Measurements from ENCODE around the gene SSTR1.
"Not testable (repeated sequence)": the region's sequence is repeated elsewhere in the genome, so short reads cannot be mapped to it uniquely, and the experiment has no call there.

SSTR1 gene, protein sequence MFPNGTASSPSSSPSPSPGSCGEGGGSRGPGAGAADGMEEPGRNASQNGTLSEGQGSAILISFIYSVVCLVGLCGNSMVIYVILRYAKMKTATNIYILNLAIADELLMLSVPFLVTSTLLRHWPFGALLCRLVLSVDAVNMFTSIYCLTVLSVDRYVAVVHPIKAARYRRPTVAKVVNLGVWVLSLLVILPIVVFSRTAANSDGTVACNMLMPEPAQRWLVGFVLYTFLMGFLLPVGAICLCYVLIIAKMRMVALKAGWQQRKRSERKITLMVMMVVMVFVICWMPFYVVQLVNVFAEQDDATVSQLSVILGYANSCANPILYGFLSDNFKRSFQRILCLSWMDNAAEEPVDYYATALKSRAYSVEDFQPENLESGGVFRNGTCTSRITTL

DNA sequence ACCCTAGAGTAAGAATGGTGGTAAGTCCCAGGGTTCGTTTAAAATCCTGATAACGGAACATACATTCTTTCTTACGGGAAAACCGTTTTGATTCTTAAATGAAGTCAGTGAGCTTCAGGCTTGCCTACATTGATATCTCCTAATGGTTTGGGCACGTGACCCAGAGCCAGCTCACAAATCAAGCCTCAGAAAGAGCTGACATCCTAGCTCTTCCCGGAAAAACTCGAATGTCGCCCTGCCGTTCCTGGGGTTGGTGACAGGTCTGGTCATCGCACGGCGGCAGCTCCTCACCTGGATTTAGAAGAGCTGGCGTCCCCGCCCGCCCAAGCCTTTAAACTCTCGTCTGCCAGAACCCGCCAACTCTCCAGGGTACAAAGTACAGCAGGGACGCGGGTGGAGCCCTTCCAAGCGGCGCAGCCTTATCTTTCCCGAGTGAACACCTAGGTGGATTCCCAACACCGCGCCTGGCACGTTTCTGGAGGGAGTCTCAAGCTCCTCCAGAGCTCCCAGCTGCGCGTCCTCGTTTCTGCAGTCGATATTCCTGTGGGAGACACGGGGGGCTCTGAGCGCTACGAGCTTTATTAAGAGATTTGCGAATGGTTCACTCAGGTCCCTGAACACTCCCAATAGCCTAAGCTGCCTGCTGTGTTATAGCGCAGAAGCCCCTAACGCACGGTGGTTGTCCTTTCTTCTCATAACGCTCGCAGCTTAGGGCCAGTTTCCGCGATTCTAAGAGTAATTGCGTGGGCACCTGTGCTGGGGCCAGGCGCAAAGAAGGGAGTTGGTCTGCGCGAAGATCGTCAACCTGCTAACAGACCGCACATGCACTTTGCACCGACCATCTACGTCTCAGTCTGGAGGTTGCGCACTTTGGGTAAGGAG, at the start of gene SSTR1:
TSS of gene SSTR1 (plus strand) at position 169 of the 882 bp plus-strand sequence. CDS start 1,486 bp downstream, outside the sequence.
- FAIRE-seq, result no peak

DNA sequence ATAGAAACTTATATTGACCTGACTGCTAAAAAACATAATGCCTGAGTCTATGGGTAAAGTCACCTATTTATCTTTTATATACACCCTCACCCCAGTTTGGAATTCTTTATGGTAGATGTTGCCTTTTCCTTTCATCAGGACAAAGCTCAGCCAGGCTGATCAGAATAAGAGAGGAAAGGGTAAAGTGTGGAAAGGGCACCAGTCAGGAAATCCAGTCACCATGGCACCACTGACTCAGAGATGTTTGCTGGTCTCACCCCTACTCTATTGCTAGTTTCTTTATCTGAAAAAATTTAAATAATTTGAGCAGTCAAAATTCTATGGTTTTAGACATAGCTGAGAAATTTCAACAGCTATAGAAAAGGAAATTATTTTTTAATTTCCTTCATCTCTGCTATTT, 49.2 kb upstream of the SSTR1 start:
- FAIRE-seq, result no peak

DNA sequence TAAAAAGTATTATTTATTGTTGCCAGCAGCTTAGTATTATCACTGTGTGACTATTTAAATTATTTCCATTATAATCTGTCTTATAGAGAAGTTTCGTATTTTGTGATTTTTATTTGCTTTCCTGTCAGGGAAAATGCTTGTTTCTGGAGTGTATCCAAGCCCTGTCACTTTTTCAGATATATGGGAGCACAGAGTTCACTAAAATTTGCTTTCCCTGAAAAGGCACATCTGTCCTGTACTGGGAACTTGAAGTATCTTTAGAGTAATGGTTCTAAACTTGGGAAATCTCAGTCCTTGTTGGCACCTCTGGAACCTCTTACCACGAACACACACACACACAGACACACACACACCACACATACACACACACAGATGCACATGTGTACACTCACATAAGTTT, 39.3 kb upstream of the SSTR1 start:
- FAIRE-seq, result no peak

DNA sequence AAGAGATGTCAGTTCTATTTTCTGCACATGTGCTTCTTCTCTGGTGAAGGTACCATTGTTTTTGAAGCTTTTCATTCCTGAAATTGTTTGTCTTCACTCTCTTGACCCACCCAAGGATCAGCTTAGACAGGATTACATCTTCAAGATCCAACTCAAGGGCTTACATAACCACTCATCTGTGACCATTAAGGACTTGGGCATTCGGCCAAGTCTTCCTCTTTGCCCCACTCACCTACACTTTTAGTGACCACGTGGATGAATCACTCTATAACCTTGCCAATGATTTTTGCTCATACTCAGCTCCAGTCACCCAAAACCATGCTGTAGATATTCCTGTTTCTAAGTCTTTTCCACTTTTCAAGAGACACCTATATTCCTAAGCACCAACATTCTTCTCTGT, 36.5 kb upstream of the SSTR1 start:
- no peak for FAIRE-seq

DNA sequence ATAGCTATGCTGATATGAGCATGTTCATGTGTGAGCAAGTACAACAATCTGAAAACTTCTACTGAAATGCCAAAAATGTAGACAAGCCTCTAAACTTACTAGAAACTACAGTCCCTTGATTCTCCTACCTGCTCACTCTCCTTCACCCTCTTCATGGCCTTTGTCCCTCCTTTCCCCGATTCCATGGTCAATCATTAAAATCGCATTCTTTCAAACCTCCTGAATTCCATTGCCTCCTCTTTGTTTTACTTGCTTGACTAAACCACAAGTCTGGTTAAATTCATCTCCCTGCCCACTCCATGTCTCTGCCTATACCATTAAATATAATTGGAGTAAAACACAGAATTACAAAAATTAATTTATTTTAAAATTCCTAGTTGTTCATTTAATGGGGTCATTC, 33.0 kb upstream of the SSTR1 start:
- no peak for FAIRE-seq

DNA sequence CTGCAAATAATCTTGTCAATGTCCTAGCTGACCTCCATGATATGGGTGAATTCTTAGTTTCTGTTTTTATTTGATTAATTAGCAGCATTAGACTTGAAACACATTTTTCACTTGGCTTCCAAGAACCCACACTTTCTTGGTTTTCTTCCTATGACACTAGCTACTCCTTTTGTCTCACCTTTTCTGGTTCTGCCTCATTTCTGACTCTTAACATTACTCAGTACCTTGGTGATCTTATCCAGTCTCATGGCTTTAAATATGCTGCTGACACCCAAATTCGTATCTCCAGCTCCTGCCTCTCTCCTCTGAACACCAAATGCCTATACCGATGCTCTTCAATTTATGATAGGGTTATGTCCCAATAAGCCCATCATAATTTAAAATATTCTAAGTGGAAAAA, 32.0 kb upstream of the SSTR1 start:
- no peak for FAIRE-seq

DNA sequence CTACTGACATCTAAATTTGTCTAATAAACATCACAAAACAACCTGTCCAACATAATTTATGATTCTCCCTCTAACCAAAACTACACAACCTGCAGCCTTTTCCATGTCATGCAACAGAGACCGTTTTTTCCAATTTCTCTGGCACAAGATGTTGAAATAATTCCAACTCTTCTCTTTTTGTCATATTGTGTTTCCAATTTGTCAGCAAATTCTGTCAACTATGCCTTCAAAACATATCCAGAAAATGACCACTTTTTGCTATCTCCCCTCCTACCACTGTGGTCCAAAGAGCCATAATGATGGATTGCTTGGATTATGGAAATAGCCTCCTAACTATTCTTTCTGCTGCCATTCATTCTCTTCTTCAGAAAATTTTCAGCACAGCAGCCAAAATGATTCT, 31.3 kb upstream of the SSTR1 start:
- FAIRE-seq, result no peak

DNA sequence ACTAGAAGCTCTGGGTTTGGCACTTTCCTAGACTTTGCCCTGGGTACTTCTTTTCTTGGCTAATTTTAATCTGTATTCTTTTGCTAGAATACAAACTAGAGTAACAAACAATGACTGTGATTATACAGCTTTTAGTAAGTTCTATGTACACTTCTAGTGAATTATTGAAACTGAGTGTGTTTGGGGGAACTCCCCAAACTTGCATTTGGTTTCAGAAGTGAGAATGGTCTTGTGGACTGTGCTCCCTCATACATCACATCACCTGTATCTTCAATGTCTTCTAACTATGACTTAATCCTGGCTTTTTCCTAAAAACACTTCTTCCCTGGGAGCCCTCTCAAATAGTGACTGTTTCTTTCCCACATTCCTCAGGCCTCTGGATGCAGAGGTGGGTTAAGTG, 23.6 kb upstream of the SSTR1 start:
- FAIRE-seq, result no peak

DNA sequence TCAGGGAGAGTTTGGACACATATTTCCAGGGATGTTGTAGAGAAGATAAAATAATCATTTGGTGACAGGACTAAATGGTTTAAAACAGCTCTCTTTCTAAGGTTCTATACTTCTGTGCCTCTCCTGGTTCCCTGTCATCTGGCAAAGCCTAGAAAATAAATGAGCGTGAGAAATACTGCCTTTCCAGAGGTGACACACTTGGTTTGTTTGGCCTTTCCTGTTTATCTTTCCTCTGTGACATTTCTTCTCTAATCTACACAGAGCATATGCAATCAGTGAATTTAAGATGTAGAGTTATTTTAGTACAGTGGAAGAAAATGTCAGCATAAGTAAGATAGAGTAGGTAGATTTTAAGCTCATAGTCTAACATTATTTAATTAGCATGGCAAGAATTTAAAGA, 22.0 kb upstream of the SSTR1 start:
- no peak for FAIRE-seq

DNA sequence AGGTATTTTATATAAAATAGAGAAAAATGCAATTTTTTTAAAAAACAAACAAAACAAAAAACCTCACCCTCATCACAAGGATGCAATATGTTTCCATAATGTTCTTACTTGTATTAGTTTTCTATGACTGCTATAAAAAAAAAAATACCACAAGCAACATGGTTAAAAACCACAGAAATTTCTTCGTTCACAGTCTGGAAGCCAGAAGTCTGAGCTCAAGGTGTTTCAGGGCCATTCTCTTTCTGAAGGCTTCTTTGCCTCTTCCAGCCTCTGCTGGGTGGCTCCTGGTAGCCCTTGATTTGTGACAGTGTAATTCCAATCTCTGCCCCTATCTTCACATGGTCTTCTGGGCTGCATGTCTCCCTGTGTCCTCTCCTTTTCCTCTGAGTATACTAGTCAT, 21.5 kb upstream of the SSTR1 start:
- no peak for FAIRE-seq

DNA sequence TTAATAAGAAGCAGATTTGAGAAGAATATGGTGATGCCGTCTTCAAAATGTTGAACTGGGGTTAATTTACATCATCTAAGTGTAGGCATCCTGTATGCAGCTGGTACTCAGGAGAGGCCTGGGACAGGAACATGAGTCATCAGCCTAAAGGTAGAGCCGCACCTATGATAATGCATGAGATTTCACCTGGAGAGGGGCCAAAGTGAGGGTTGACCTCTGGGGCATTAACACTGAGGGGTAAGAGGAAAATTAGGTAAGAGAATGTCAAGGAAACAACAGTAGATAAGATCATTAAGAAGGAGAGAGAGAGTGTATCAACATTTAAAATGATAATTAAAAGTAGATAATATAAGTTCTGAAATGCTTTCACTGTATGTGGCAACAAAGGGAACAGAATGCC, 20.2 kb upstream of the SSTR1 start:
- no peak for FAIRE-seq

DNA sequence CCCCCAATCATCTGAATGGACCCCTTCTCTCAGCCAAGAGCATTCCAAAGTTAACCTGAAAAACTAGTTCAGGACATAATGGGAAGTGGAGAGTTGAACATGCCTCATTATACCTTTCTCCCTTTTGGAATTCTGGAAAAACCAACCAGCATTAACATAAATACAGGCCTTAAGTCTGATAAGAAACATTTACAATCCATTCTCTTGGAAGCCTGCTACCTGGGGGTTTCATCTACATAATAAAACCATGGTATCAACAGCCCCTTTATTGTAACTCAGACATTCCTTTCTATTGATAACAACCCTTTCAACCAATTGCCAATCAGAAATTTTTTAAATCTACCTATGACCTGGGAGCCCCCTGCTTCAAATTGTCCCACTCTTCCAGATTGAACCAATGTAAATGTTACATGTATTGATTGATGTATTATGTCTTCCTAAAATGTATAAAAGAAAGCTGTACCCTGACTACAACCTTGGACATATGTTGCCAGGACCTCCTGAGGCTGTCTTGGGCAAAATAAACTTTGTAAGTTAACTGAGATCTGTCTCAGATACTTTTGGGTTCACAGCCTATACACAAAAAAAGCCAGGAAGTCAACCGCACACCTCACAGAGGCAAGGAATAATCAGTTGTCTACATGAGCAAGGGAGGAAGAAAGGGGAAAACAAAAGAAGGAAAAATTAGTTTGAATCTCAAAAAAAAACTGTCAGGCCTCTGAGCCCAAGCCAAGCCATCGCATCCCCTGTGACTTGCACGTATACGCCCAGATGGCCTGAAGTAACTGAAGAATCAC, 17.6 kb upstream of the SSTR1 start:
- FAIRE-seq, result no peak

DNA sequence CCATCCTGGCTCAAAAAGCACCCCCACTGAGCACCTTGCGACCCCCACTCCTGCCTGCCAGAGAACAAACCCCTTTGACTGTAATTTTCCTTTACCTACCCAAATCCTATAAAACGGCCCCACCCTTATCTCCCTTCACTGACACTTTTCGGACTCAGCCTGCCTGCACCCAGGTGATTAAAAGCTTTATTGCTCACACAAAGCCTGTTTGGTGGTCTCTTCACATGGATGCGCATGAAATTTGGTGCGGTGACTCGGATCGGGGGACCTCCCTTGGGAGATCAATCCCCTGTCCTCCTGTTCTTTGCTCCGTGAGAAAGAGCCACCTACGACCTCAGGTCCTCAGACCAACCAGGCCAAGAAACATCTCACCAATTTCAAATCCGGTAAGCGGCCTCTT, 16.9 kb upstream of the SSTR1 start:
- not testable (repeated sequence) for FAIRE-seq

DNA sequence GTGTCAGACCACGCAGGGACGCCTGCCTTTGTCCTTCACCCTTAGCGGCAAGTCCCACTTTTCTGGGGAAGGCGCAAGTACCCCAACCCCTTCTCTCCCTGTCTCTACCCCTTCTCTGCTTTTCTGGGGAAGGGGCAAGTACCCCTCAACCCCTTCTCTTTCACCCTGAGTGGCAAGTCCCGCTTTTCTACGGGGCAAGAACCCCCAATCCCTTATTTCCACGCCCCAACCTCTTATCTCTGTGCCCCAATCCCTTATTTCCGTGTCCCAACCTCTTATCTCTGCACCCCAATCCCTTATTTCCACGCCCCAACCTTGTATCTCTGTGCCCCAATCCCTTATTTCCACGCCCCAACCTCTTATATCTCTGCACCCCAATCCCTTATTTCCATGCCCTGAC, 16.2 kb upstream of the SSTR1 start:
- not testable (repeated sequence) for FAIRE-seq

DNA sequence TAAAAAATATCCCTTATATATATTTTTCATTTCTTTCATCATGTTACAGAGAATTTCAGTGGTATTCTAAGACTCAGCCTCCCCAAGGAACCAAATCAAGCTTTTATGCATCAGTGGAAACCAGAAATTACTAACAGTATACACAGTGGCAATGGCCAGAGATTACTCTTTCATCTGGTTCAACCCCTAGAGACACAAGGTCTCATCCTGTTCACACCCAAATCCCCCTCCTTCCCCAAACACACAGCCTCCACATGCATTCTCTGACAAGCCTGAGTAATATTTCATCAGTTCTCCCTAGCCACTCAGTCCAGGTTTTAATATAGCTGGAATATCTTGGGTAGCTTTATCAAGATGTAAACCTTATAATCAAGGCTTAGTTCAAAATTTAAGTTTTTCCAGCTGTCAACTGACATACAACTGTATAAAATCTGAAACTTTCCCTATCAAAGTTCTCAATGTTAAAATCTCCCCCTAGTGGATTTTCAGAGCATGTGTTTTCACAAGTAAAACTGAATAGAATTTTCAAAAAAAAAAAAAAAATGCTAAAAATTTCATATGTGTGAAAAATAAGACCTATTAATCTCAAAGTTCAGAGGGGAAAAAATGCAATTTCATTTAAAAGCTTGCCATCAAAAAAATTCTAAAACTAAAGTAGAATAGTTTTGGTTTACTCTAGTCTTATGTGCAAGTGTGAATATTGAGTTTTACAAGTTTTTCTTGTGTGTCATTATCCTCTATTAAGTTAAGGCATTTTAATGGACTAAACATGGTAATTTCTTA, 10.5 kb upstream of the SSTR1 start:
- FAIRE-seq, result no peak

DNA sequence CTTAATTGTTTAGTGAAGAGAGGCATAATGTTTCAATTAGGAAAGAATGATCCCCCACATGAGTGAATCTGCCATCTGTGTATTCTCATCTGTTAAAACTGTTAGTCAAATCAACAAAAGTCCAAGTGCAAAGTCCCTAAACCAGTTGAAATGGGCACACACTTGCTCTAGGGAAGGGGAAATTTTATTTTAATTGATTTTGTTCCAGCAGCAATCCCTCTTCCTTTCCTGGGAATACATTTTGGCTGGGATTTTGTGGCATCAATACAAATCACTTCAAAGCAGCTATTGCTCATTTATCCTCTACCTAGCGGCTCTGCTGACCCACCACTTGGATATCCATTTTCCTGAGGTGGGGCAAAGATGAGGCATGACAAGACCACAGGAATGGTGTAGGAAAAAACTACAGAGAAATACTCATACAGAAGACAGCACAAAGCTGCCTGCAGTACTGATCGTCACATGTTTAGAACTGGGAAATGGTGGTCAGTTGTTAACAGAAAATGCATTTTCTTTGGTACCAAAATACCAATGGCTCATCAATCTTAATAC, 9.8 kb upstream of the SSTR1 start:
- FAIRE-seq, result no peak

DNA sequence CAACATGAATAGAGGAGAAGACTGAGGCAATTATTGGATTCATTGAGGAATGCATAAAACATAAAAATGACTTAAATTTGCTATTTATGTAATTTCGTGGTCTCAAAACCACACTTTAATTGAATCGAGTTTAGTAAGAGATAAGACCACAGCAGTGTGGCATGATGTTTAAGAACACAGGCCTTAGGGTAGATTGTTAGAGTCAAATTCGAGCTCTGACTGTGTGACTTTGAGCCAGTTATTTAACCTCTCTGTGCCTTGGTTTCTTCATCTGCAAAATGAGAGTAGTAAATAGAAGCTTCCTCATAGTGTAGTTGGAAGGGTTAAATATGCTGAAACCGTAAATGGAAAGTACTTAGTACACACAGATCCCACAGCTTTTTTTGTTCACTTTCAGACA, 9.3 kb upstream of the SSTR1 start:
- FAIRE-seq, result no peak

DNA sequence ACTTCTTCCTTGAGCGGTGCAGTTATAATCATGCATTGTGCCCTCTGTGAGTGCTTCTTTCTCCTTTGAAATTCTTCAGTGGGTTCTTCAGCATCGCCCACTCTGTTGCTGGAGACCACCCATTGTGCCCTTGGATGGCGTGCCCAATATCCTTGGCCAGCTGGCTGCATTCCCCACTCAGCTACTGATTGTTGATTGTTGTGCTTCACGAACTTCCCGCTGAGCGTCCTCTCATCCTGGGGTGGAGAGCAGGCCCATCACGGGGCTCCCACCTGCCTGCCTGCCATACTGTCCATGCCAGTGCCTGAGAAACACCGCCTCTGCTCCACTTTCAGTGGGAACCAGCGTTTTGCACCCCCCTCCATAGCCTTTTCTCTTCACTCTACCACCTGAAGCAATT, 8.6 kb upstream of the SSTR1 start:
- FAIRE-seq, result no peak

DNA sequence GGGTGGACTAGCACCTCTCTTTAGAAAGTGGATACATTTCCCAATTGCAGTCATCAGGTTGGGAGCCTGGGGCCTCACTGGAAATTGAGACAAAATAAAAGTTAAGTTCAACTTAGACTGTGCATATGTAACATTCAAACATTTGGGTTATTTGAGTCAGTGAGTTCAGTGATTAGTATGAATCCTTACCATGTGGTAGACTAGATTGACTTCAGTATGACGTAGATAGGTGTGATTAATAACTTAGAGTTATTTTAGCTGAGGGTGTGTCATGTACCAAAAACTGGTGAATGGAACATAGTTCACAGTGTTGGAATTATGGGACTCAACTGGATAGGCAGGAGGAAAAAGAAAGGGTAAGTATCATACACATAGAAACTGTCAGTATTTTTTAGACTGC, 8.0 kb upstream of the SSTR1 start:
- FAIRE-seq, result no peak

DNA sequence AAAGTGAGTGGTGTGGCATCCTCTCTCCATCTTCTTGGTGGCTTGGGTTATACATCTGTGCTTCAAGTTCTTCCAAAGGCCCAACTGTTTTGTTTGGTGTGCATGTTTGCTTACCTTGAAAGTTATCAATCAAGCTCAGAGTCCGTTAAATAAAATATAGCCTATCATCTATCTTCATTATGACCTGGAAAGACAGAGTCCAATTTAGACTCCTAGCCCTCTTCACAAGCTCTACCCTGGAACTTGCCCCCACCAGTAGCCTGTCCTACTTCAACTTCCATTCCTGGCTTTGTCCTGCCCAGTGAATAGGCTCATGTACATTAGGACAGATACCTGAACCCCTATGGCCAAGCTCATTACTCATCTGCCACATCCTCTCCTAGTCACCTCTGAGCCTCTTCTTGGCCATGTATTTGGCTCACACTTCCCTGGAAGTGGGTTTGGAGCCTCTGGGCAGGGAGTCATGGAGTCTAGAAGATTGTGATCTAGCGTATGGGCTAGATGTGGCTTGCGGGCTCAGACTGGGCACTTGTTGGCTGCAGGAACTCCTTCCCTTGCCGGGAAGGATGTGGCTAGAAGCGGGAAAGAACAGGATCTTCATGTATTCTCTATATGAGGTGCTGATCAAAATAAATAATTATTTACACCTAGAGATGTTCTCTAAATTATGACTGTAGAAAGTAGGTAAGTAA, 6.4 kb upstream of the SSTR1 start:
- no peak for FAIRE-seq

DNA sequence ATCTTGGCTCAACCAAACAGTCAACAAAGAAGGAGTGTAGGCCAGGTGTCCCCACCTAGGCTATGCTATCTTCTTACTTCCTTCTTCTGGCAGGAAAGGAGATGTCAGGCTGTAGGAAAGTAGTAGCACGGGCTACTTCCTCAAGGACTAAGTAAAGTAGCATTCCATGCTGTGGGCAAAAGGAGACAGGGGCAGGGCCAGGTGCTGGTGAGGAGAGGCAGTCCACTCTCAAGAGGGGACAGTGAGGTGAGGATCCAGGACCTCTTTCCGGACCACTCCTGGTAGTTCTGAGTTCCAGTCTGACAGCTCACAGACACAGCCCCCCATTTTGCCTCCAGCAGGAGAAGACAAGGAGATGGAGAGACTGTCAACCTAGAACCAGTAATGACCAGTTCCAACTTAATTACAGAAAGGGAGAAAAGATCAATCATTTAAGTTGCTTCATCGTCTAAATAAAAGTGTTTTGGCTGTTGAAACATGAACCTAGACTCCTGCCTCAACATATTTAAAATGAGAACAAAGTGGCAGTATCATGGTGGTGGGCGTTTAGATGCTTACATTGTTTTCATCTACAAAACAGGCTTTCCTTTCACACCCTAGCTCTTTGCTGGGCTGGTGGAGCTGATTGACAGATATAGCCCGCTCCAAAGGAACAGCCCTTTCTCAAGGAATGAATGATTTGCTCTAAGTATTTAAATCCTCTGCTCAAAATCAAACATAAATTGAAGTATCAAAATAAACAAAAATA, 5.1 kb upstream of the SSTR1 start:
- FAIRE-seq, result no peak

Data from G401.6 (cell line).